Esophagus squamous epithelium (tissue), 5 donors: ENCODE results near the gene NHERF1. TPM values are rescaled to one million over a fixed set of nuclear protein-coding genes. Genes with fewer than 3 reads are reported as not detected.

Experiments
- DNase-seq: peaks from one replicate; lab custom pipeline; 2025; lab: John Stamatoyannopoulos, UW
- H3K27ac ChIP-seq, 4 donors: fragments of 200-600 bp; sonication (generic); one replicate each; pipeline ENCODE4 v1.5.1; 2016 to 2019; ENCODE audit warnings: mild to moderate bottlenecking in 1 of 4
- H3K27me3 ChIP-seq, 4 donors: fragments of 200-600 bp; sonication (generic); 1 replicate in 3 of 4; 2 replicates in 1 of 4; pipeline versions ENCODE4 v1.5.1 to v1.6.0; 2017 to 2021; ENCODE audit warnings: antibody characterized with exemption in 1 of 4
- H3K36me3 ChIP-seq, 3 donors: fragments of 200-600 bp; sonication (generic); one replicate each; pipeline ENCODE4 v1.5.1; 2016 to 2019
- H3K4me1 ChIP-seq, 3 donors: fragments of 200-600 bp; sonication (generic); one replicate each; pipeline ENCODE4 v1.5.1; 2017 to 2019
- H3K4me3 ChIP-seq, 4 donors: fragments of 200-600 bp; sonication (generic); 1 replicate in 3 of 4; 2 replicates in 1 of 4; pipeline ENCODE4 v1.5.1; 2016 to 2019; ENCODE audit warnings: mild to moderate bottlenecking in 2 of 4, moderate library complexity in 1 of 4
- H3K9me3 ChIP-seq, 3 donors: fragments of 200-600 bp; sonication (generic); one replicate each; pipeline ENCODE4 v1.5.1; 2016 to 2019
- POLR2A ChIP-seq, 4 donors: fragments of 450-650 bp; IDR thresholded peaks; one replicate each; pipeline ENCODE4 v1.6.1; 2017; ENCODE audit warnings: antibody characterized with exemption in 4 of 4, mild to moderate bottlenecking in 4 of 4, moderate library complexity in 3 of 4
- WGBS, 2 donors: methylation state at CpG; one replicate each; pipeline ENCODE4 v1.1.5; 2018; 5-methylcytosine and 5-hydroxymethylcytosine counted together
- intact Hi-C: fragments of 100-400 bp; cut with DNase I; formaldehyde crosslinking; loops from one replicate; pipeline ENCODE4 v1.15.0; 2022
- total RNA-seq, 4 donors: library from RNA; depleted of rRNA; stranded (reverse); fragments of >200 nt; gene quantifications; one replicate each; pipeline ENCODE4 v1.1.0, GENCODE V29; 2016
- TF ChIP-seq, protein P1 (sequence below), 6 experiments: fragments of 450-650 bp in 4 of 6; fragments of 200-600 bp in 2 of 6; sonication (generic) in 2 of 6; IDR thresholded peaks; one replicate each; pipeline ENCODE4 v1.5.1; 2016 to 2019; ENCODE audit warnings: antibody characterized with exemption in 6 of 6, mild to moderate bottlenecking in 4 of 6, moderate library complexity in 4 of 6
- donor health status: DM: yes; HTN: yes; CAD: no.

NHERF1 gene
- total RNA-seq, 4 donors from 2014 or later: 214 to 483 (median 313) TPM

DNA sequence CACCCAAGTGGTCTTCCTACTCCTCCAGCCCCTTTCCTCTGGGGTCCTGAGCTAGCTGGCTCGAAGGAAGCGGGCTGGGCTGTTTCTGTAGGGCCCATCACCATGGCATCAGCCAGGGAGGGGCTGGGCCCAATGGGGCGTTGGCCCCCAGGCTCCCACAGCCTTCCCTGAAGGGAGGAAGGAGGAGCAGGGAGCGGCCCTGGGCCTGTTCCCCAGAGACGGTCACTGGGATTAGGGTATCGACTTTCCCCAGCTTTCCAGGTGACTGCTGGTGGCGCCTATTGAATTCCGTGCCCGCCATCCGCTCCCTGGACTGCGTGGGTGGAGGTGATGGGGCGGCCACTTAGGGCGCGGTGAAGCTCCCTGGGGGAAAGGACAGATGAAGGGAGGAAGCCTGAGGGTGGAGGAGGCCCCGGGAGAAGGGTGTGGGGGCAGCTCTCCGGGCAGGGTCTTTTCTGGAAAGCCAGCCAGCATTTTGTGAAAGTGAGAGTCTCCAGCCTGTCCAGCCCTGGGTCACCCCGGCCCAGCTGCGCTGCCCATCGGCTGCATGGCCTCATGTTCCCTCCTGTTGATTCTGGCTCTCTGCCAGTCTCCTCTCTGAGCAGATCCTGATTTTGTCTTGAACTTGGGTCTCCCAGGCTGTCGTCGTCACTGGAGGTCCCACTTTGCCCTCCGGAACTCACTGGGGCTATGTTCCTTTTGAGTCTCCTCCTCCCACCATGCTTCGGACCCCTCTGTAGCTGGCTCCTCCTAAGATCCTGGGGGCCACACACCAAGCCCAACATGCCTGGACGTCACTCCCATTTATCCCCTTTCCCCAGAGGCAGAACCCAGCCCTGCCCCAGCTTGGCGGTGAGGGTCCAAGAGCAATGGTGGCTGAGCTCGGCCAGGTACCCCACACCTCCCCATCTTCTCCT is 9.8 kb downstream of the NHERF1 start:
- intact Hi-C loops: no loop called here
- WGBS, 2 donors: 4 to 21% methylated on average over 5 to 8 of the region's 26 CpGs
- Histone ChIP-seq H3K9me3 (no peaks in the 10 kb centered on the region), H3K4me3 (peak overlapping the region; percentile 2 to 47 (median 28)), H3K27ac (peak overlapping the region; percentile 87 to 96 (median 90)), H3K27me3 (no peaks in the 10 kb centered on the region), H3K36me3 (peaks cover 0 to 28% (median 0%) of the 10 kb centered on the region in 3 donors), H3K4me1 (peaks cover 67 to 100% (median 85%) of the 10 kb centered on the region in 3 donors)
- DNase-seq: no peak
- TF ChIP-seq, protein P1, sequence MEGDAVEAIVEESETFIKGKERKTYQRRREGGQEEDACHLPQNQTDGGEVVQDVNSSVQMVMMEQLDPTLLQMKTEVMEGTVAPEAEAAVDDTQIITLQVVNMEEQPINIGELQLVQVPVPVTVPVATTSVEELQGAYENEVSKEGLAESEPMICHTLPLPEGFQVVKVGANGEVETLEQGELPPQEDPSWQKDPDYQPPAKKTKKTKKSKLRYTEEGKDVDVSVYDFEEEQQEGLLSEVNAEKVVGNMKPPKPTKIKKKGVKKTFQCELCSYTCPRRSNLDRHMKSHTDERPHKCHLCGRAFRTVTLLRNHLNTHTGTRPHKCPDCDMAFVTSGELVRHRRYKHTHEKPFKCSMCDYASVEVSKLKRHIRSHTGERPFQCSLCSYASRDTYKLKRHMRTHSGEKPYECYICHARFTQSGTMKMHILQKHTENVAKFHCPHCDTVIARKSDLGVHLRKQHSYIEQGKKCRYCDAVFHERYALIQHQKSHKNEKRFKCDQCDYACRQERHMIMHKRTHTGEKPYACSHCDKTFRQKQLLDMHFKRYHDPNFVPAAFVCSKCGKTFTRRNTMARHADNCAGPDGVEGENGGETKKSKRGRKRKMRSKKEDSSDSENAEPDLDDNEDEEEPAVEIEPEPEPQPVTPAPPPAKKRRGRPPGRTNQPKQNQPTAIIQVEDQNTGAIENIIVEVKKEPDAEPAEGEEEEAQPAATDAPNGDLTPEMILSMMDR (IDR thresholded peaks at IDR 0.05): no peak
- TF ChIP-seq POLR2A (IDR thresholded peaks at IDR 0.05): no peak

DNA sequence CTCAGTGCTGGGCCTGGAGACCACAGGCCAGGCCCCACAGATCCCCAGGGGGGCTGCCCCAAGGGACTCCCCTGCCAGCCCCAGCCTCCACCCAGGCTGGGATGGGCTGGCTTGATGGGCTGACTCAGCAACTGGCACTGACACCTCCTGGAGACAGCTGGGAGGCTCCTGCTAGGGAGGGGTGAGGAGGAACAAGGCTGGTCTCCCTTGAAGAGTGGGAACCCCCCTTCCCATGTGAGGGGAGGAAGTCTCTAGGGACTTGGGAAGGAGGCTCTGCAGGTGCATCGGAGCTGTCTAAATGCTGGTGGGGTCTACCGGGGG is 10.4 kb downstream of the NHERF1 start:
- Histone ChIP-seq H3K27me3 (no peaks in the 10 kb centered on the region), H3K27ac (peak overlapping the region; percentile 87 to 96 (median 90)), H3K9me3 (no peaks in the 10 kb centered on the region), H3K4me1 (peaks cover 61 to 100% (median 79%) of the 10 kb centered on the region in 3 donors), H3K36me3 (peaks cover 0 to 31% (median 0%) of the 10 kb centered on the region in 3 donors), H3K4me3 (peak overlapping the region; percentile 2 to 47 (median 28))
- TF ChIP-seq POLR2A (IDR thresholded peaks at IDR 0.05): peak in 1 of 4 donors; percentile 32
- TF ChIP-seq, protein P1 (IDR thresholded peaks at IDR 0.05): no peak
- no peak for DNase-seq
- intact Hi-C loops: no loop called here
- 37% methylated on average over 2 of the region's 2 CpGs; no CpG with 5 or more reads in 1 of the 2 donors for WGBS, 2 donors

DNA sequence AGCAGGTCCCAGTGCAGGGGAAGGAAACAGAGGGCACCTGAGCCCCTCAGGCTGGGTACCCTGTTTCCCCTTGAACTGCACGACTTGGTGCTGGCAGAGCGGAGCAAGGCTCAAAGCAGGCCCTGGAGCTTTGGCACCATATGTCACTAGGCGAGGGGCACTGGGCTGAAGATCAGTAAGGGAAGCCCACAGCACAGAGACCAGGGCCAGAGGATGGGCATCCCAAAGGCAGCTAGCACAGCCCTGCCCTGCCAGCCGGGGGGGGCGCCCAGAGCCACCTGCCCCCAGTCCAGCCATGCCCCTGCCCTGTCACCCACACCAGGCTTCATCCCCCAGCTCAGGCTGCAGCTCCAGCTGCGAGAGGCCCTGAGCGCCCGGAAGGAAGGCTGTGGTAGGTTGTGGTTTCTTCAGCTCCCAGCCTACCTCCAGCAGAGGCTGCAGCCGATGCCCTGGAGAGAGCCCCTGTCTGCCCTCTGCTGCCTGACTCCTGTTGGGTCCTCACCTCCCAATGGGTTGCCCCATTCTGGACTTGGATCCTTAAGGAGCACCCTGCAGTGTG is 10.9 kb downstream of the NHERF1 start:
- WGBS, 2 donors: 40% methylated on average over 1 of the region's 9 CpGs; no CpG with 5 or more reads in 1 of the 2 donors
- H3K27me3 ChIP-seq: no peaks in the 10 kb centered on the region
- no peak for DNase-seq
- intact Hi-C loops: no loop called here
- peaks cover 0 to 37% (median 0%) of the 10 kb centered on the region in 3 donors for H3K36me3 ChIP-seq
- no peaks in the 10 kb centered on the region for H3K9me3 ChIP-seq
- H3K4me1 ChIP-seq: peaks cover 61 to 100% (median 75%) of the 10 kb centered on the region in 3 donors
- peak overlapping the region; percentile 87 to 96 (median 90) for H3K27ac ChIP-seq
- peak overlapping the region in 3 of 4 donors; percentile 23 to 47 (median 32) for H3K4me3 ChIP-seq
- no peak for TF ChIP-seq POLR2A (IDR thresholded peaks at IDR 0.05)
- TF ChIP-seq, protein P1 (IDR thresholded peaks at IDR 0.05): no peak

DNA sequence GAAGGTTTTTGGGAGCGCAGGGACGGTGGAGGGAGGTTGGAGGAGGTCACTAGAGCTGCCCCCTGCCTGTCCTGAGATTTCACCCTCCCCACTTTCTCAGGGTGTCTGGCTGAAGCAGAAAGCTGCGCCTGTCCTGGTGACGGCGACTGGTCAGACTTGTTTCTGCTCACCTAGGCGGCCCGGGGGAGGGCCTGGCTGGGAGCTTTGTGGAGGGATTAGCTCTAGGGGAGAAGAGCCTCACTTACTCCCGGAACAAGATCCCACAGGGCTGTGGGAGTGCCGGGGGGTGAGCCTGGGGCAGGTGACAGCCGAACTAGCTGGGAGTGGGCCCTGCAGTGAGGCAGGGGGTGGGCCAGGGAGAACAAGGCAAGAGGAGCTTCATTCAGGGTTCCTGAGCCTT is 11.5 kb downstream of the NHERF1 start:
- 16 to 75% methylated on average over 2 to 4 of the region's 10 CpGs for WGBS, 2 donors
- TF ChIP-seq, protein P1 (IDR thresholded peaks at IDR 0.05): no peak
- no peak for TF ChIP-seq POLR2A (IDR thresholded peaks at IDR 0.05)
- intact Hi-C loops: no loop called here
- Histone ChIP-seq H3K4me1 (peaks cover 56 to 98% (median 70%) of the 10 kb centered on the region in 3 donors), H3K27me3 (no peaks in the 10 kb centered on the region), H3K9me3 (no peaks in the 10 kb centered on the region), H3K36me3 (peaks cover 0 to 41% (median 0%) of the 10 kb centered on the region in 3 donors), H3K4me3 (peak overlapping the region in 3 of 4 donors; percentile 23 to 47 (median 32)), H3K27ac (peak overlapping the region; percentile 87 to 96 (median 90))
- no peak for DNase-seq
